Cerebellar nuclear complex (tissue), 1 donor: ENCODE results near the gene TMTC3.
A peak's percentile ranks its signal among the peaks of the same experiment; 100 is the strongest.
"Not testable (repeated sequence)": the region's sequence is repeated elsewhere in the genome, so short reads cannot be mapped to it uniquely, and the experiment has no call there.

ENCODE experiments used
- DNase-seq, 2 experiments: peaks; one replicate each; lab custom pipeline; 2025; lab: John Stamatoyannopoulos, UW

The TMTC3 gene

DNA sequence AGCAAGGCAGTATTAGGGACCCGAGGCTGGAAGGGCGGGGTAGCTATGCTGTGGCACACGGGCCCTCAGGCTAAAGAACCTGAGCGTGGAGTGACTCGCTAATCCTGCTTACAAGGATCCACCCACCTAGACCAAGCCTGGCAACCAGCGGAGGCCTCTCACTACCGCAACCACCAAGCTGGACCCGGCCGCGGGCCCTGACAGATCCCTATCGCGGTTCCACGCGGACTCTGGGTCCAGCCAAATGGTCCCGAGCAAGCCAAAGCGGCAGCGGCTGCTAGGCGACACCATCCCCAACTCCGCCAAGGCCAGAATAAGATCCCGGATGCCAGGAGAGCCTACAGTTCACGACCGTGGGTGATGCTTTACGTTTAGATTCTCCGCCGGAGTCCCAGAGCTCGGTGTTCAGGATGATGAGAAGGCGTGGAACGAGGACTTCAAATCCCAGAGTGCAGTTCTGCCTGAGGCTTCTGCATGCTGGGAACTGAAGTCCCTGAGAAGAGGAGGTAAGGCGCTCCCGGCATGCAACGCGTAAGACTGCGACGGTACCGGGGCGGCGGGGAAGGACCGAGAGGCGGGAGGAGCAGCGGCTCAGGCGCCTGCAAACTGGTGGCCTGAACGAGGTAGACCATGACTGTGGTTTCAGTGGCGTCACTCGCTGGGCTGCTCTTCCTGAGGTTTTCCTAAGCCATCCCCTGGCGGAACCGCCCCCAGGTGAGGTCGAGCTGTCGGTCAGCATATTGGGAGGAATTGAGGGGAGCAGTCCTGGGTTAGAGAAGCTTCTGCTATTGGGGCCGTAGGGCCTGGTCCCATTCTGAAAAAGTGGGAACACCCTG, at the start of gene TMTC3, which contains the start of gene CEP290:
TSS of gene TMTC3 (plus strand) at position 534 of the 836 bp plus-strand sequence. CDS start 6,009 bp downstream, outside the sequence.
TSS of gene CEP290 (minus strand) at position 315 of the 836 bp plus-strand sequence. CDS start 781 bp downstream, outside the sequence.
- peak; percentile 95 to 99 for DNase-seq

DNA sequence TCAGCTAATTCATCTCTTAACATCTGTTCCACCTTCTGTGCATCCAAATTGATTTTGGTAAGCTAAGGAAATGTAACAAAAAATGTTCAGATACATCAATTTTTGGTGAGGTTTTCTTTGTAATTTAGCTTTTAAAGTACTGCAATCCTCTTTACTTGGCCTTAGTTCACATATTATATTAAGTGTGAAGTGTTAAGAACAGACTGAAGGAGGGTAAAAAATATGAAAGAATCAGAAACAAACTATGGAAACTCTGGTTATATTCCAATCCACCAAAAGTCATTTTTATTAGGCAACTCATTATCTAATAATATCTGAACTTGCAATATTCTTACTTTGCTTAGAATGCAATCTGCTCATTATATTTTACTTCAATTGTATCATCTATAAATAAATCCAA, 49.3 kb upstream of the TMTC3 start:
- DNase-seq: no peak

DNA sequence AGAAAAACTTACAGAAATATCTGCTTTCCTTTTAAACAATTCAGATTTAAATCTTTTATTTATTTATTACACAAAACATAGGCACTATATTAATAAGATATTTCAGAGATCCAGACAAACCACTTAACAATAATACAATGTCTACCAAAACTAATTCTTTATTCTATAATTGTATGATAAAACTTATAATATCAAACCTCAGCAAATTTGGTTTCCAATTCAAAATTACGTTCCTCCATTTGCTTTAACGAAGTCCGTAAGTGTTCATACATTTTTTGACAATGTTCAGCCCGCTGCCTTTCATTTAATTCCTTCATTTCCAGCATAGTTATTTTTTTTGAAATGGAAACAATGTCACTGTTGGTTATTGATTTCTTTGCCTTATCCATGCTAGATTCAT, 48.5 kb upstream of the TMTC3 start:
- no peak for DNase-seq

DNA sequence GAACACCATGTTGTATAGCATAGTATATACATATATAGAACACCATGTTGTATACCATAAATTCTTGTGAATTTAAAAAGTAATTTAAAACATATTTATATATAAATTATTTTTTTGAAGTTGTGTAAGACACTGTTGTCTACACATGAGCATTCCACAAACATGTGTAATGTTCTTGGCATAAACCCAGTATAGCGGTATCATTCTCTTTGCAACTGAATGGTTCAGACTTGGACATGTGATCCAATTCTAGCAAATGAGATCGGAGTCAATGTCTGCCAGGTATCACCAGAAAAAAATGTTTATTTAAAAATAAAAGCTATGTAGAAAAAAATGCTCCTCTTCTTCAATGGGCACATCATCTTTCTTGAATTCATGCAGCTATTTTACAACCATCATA, 34.1 kb upstream of the TMTC3 start:
- DNase-seq: no peak

DNA sequence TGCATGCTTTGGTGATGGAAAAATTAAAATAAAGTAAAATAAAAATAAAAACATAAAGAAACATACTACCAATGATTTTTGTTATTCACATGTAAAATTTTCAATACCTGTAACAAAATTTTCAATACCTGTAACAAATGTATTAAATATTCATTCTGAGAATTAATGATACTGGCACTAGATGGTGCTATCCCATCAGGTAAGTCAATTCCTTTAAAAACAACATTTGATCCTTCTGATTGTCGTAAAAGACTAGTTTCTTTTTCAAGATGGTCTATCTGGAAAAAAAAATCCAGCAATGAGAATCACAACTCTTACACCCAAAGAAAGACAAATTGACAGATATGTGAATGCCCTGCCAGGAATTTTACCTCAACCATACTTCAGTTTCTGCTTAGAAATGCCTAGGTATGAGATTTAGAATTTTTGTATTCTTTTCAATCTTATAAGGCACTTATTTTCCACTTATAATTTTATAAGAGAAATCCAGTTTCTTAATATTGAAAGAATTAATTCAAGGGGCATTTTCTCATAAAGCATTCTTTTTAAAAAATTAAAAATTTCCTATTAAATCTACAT, 30.9 kb upstream of the TMTC3 start:
- no peak for DNase-seq

DNA sequence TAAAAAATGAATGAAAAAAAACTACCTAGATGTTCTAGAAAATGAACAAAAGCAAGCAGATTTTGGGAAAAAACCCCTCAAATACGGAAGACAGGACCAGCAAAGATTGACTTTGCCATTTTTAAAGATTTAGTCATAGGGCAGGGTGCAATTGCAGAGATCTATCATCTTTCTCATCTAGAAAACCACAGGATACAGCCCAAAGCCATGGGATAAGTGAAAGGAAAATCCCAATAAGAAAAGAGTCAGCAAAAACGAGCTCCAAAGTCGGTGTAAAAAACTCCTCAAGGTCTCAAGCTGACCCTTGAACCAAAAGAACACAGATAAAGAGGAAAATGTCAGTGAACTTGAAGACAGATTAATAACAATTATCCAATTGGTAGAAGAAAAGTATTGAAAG, 28.2 kb upstream of the TMTC3 start:
- no peak for DNase-seq

DNA sequence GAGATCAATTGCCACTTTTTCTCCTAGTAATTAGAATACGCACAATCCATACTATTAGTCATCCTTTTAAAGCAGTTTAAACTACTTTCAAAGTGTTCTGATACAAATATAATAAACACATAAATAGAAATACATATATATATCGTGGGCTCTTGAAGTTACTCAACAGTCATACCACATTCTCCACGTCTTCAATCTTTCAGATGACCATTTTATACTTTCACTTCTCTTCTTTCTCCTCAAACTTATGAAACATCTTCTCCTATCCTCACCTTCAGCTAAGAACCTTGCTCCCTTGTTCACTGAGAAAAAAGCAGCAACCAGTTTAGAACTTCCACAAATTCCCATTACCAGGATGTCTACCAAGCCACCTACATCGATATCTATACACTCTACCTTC, 19.4 kb upstream of the TMTC3 start:
- no peak for DNase-seq

DNA sequence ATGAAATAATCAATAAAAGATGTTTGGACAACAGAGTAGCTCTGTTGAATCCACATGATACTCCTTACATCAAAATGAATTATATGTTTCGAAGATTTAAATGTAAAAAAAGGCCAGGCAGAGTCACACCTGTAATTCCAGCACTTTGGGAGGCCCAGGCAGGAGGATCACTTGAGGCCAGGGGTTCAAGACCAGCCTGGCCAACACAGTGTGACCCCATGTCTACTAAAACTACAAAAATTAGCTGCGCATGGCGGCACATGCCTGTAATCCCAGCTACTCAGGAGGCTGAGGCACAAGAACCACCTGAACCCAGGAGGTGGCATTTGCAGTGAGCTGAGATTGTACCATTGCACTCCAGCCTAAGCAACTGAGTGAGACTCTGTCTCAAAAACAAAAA, 15.0 kb upstream of the TMTC3 start:
- DNase-seq: no peak

DNA sequence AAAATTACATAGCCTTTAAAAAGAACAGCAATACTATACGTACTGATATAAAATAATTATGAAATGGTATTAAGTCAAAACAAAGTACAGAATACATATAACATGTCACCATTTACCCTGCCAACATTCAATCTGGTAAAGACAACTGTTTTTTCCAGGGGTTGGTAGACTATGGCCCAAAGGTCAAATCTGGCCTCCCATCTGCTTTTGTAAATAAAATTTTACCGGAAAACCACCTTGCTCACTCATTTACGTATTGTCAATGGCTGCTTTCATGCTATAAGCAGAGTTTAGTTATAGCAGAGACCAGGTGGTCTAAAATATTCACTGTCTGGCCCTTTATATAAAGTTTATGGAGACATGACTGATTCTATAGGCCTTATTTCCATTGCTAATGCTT, 14.3 kb upstream of the TMTC3 start:
- DNase-seq: no peak

DNA sequence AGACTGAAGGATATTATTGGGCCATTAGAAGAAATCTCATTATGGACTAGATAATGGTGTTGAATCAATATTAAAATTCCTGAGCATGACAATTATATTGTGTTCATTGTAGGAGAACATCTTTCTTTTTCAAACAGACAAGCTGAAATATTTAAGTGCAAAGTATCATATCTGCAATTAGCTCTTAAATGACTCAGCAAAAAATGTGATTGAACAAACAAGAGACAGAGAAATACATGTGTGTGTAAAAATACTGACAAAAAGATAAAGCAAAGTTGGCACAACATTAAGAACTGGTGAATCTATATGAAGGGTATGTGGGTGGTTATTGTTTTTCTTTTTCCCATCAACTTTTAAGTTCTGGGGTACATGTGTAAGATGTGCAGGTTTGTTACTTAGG, 9.7 kb upstream of the TMTC3 start:
- no peak for DNase-seq

DNA sequence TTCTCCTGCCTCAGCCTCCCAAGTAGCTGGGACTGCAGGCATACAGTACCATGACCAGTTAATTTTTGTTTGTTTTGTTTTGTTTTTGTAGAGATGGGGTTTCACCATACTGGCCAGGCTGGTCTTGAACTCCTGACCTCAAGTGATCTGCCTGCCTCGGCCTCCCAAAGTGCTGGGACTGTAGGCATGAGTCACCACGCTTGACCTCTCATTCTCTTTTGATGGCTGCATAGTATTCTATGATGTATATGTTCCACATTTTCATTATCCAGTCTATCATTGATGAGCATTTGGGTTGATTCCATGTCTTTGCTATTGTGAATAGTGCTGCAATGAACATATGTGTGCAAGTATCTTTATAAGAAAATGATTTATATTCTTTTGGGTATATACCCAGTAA, 8.9 kb upstream of the TMTC3 start:
- not testable (repeated sequence) for DNase-seq

DNA sequence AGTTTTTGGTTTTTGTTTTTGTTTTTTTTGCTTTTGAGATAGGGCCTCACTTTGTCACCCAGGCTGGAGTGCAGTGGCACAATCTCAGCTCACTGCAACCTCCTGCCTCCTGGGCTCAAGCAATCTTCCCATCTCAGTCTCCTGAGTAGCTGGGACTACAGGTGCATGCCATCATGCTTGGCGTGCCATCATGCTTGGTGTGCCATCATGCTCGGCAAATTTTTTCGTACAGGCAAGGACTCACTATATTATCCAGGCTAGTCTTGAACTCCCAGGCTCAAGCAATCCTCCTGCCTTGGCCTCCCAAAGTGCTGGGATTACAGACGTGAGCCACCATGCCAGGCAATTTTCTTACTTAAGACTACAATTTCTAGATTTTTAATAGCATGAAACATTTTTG, 2.4 kb upstream of the TMTC3 start:
- not testable (repeated sequence) for DNase-seq

DNA sequence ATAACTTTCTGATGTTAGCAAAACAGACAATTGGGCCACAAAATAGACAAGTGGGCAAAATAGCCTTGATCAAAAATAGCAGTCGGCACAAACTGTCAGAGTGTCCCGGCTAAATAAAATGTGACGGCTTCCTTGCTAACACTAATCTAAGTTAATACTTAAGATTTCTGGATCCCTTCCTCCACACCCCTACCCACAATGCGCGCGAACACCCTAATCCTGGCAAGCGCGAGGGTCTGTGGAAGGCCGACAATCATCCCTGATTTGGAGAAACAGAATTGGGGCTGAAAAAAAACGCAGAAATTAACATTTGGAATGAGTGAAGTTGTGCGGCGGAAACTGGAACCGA, 708 bp upstream of the TMTC3 start:
- no peak for DNase-seq

DNA sequence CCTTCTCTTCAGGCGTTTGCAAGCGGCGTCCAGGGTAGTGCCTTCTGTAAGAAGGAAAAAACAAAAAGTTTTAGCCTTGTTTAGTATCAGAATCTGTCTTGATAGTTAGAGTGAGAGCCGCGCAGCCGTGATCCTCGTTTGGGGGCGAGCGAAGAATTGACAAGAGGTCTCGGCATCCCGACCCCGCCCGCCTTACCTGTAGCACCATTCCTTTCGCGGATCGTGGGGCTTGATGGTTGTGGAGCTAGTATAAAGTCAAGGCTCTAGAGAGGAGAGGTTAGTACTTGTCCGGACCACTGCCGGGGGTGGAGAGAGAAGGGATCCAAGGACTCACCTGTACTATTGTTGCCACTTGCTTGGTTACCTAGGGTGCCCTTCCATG, 494 bp downstream of the TMTC3 start:
- no peak for DNase-seq

DNA sequence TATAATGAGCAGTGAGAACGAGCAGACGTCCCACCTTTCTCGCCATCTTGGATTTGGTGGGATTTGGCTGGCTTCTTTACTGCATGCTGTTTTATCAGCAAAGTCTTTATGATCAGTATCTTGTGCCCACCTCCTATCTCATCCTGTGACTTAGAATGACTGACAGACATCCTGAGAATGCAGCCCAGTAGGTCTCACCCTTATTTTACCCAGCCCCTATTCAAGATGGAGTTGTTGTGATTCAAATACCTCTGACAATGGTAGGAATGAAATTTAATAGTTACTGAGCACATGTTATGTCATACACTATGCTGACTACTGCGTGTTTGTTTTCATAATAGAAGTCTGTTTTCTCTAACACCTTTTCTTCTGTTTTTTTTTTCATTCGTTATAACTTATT, 1.9 kb downstream of the TMTC3 start:
- no peak for DNase-seq

DNA sequence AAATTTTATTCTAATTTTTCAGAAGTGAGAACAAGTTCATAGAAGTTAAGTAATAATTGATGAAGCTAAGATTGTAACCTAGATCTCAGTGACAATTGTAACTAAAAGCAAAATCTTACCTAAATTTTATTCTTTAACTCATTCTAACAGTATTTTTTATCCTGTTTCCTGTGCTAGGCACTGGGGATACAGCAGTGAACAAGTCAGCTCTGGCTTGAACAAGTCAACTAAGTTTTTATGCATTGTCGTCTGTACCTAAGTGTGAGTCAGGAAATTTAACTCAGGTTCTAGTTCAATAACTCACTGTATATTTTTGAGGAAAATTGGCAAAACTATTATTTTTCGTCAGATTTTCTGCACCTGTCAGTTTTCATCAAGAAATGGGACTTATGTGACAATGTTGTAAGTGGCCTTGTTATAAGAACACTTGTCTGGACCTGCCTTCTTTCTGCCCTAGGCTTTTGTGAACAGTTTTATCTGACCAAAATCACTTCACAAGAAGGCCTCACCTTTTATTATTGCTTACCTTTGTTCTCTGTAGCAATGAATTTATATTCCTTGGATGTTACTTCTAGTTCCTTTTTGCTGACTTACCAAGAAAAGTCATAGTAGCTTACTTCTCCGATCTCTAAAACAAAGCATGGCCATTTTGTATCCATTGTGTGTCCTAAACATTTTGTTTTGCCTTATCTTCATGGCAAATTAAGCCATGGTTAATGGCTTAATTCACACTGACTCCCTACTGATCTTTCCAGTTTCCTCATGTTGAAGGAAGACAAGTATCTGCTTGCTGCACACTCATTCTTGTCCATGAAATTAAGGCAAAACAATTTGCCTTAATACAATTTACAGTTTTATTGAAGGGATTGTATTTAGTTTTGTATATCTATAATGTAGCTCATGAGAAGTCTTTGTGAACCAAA, 2.7 kb downstream of the TMTC3 start:
- DNase-seq: no peak

DNA sequence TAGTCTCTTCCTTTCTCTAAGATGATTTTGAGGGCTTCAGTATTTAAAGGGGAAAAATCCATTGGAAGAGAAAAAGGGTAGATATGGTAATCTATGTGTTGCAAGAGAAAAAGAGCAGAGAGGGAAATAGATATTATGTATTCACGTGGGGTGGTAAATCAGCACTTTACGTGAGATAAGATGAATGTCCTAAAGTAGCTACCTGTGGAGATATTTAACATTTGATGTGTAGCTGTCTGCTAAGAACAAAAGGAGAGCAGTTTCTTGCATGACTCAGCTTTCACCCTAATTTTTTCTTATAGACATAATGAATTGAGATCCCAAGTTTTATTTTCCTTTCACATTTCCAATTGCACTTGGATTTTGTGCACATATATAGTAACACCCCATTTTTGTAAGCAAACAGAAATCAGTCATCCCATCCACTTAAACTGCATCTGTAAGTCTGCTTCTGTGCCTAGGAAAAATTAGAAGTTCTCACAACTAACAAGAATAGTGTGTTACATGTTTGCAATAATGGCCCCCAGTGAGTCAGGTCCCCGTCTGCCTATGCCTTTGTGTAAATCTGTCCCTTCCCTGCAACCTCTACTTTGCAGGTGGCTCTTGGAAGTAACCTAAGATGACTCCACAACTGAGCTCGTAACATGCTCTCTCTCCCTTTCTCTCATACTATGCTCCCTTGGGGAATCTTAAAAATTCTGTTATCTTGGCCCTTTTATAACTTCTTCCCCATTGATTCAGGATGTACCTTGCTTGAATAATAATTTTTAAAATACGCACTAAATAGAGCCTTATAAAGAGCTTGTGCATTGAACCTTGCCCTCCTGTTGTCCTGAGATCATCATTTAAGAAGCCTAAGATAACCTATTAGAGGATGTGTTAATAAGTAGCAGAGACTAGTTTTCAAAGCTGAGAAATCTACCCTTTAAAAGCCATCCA, 3.7 kb downstream of the TMTC3 start:
- DNase-seq: no peak

DNA sequence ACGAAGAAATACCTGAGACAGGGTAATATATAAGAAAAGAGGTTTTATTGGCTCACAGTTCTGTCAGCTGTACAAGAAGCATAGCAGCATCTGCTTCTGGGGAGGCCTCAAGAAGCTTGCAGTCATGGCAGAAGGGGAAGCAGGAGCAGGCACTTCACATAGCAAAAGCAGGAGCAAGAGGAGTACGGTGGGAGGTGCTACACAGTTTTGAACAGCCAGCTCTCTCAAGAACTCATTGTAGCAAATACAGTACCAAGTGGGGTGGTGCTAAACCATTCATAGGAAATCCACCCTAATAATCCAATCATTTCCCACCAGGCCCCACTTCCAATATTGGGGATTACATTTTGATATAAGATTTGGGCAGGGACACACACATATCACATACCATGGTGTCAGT, 8.0 kb downstream of the TMTC3 start:
- no peak for DNase-seq

DNA sequence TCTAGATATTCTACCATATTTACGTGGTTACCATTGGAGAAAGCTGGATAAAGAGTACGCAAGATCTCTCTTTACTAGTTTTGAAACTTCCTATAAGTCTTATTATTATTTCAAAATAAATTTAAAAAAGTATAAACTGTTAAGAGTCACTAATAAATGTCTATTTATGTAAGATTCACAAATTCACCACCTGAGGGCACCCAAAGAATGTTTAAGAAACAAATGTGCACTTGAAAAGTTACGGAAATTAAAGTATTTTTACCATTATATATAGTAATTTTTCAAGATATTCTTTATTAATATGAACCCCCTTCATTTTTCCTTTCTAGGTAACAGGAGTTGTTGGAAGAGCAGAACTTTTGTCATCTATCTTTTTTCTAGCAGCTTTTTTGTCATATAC, 11.9 kb downstream of the TMTC3 start:
- DNase-seq: no peak

DNA sequence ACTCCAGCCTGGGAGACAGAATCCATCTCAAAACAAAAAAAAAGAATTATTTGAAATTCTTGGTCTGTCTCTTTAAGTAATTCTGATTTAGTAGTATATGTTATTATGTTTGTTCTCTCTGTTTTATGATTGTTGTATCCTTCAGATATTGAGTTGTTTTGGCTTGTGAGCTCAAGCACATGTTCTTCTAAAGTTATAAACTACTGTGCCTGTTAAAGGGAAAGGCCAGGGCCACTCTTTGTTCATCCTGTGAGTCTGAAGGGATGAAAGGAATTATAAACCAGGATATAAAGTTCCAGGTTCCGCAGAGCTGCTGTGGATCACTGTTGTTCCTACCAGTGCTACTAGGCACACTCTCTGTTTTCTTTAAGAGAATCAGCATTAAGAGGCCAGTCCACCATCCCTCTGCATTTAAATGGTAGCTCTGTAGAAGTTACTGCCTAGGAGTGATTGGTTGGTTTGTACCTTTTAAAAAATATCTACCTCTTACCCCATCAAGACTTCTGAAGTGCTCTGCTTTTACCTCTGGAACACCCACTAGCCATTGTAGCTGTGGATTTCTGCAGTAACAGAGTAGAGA, 14.1 kb downstream of the TMTC3 start:
- DNase-seq: no peak

DNA sequence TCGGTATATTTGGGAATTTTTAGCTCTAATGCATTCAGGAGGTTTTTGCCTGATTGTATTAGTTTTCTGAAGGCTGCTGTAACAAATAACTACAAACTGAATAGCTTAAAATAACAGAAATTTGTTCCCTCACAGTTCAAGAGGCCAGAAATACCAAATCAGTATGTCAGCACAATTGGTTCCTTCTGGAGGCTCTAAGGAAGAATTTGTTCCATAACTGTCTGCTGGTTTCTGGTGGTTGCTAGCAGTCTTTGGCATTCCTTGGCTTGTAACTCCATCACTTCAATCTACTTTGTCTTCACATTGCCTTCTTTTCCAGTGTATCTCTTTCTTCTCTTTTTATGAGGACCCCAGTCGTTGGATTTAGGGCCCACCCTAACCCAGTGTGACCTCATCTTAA, 21.3 kb downstream of the TMTC3 start:
- DNase-seq: no peak
